Kidney epithelial cell (primary cell): ENCODE data around the gene OSCAR. TPM values are rescaled to one million over a fixed set of nuclear protein-coding genes. Genes with fewer than 3 reads are reported as not detected.

Source experiments
- DNase-seq: peaks from one replicate; pipeline ENCODE4 v3.0.0-alpha.2; 2010; ENCODE audit warnings: low read depth
- H3K27me3 ChIP-seq: 2 replicates; pipeline ENCODE4 v1.6.0; 2011; ENCODE audit warnings: low read length; ENCODE audit not compliant: control insufficient read depth, insufficient read depth
- H3K36me3 ChIP-seq: 2 replicates; pipeline ENCODE4 v1.5.1; 2011; ENCODE audit warnings: low read length; ENCODE audit not compliant: control insufficient read depth, insufficient read depth
- H3K4me3 ChIP-seq: 2 replicates; pipeline ENCODE4 v1.5.1; 2011; ENCODE audit warnings: low read depth, mild to moderate bottlenecking, control low read depth, low read length
- total RNA-seq: library from RNA; depleted of rRNA; stranded (reverse); fragments of >200 nt; gene quantifications from 2 replicates; pipeline ENCODE4 v1.2.3, GENCODE V29; 2015
- TF ChIP-seq, protein P1 (sequence below): IDR thresholded peaks from 2 replicates; pipeline ENCODE4 v1.5.1; 2011; ENCODE audit warnings: mild to moderate bottlenecking, moderate library complexity, low read length, control low read depth, inconsistent platforms; ENCODE audit not compliant: insufficient read depth, poor library complexity, severe bottlenecking

Gene OSCAR
- total RNA-seq, 1 donor from 2014 or later = 22.9 TPM

DNA sequence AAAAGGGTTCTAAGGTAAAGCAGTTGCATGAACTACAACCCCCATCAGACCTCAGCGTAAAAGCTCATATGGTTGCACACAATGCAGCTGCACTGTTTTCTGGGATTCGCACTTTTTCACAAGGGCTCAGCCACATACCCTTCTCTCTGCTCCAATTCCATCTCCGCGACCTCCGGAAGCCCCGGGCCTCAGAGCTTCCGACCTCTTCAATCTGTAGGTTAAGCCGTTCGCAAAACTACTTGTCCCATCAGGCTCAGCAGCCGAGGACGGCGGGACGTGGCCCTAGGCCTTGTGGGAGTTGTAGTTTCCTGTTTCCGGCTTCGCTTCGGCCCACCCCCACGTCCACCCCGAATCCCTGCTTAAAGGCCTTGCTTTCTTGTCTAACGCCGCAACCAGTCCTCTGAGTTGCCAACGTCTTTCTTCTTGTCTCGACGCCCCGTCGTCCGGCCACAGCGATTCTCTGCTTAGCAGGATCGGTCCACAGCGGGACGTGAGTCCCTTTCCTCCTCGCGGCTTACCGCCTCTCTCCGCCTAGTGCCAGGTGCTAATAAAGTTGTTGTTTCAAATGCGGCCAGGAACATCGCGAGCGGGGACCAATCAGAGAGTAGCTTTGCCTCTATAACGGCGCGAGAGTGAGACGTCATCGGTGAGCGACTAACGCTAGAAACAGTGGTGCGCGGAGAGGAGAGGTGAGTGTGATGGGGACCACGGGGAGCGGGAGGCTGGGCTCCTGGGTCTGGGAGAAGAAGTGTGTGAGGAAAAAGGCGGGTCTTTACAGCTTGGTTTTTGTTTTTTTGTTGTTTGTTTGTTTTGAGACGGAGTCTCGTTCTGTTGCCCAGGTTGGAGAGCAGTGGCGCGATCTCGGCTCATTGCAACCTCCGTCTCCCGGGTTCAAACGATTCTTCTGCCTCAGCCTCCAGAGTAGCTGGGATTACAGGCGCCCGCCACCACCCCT is 14.8 kb upstream of the OSCAR start, which contains the start of the genes PRPF31 and TFPT:
TSS of gene PRPF31 (plus strand) at position 646 of the 955 bp plus-strand sequence. CDS start 2,525 bp downstream, outside the sequence.
TSS of gene TFPT (minus strand) at position 549 of the 955 bp plus-strand sequence. CDS start at position 161, 388 bp downstream.
- Histone ChIP-seq H3K4me3 (peak within 1 kb of the TSS; percentile 66), H3K36me3 (peaks cover 3% of the 10 kb centered on the region), H3K27me3 (no peaks in the 10 kb centered on the region)
- DNase-seq = peak; percentile 83
- TF ChIP-seq, protein P1, sequence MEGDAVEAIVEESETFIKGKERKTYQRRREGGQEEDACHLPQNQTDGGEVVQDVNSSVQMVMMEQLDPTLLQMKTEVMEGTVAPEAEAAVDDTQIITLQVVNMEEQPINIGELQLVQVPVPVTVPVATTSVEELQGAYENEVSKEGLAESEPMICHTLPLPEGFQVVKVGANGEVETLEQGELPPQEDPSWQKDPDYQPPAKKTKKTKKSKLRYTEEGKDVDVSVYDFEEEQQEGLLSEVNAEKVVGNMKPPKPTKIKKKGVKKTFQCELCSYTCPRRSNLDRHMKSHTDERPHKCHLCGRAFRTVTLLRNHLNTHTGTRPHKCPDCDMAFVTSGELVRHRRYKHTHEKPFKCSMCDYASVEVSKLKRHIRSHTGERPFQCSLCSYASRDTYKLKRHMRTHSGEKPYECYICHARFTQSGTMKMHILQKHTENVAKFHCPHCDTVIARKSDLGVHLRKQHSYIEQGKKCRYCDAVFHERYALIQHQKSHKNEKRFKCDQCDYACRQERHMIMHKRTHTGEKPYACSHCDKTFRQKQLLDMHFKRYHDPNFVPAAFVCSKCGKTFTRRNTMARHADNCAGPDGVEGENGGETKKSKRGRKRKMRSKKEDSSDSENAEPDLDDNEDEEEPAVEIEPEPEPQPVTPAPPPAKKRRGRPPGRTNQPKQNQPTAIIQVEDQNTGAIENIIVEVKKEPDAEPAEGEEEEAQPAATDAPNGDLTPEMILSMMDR = no peak

DNA sequence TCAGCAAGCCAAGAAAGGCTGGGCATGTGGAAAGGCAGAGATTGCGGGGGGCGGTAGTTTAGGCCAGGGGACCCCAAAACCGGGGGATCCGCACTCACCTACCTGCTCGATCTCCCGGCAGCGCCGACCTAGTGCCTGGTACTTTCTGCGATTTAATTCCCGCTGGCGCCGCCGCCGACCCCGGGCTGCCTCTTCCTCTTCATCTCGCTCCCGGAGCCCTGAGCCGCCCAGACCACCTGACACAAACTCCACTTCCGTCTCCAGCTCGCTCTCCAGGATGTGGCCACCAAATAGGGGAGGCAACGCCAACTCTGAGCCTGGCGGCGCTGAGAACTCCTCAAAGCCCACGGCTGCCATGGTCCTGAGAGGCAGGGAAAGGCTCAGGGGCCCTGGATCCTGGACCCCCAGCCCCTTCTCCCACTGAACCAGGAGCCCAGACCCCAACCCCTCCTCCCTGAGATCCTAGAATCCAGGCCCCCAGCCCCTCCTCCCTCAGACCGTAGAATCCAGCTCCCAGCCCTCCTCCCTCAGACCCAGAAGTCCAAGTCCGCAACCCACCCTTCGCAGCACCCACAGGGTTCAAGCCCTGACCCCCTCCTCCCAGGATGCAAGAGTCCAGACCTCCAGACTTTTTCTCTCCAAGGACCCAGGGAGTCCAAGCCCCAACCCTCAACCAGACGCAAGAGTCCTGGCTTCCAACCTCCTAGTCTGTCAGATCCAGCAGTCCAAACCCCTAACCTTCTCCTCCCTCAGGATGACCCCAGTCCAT is 13.9 kb upstream of the OSCAR start:
- TF ChIP-seq, protein P1 = no peak
- Histone ChIP-seq H3K4me3 (peak overlapping the region; percentile 66), H3K27me3 (no peaks in the 10 kb centered on the region), H3K36me3 (no peaks in the 10 kb centered on the region)
- DNase-seq = no peak

DNA sequence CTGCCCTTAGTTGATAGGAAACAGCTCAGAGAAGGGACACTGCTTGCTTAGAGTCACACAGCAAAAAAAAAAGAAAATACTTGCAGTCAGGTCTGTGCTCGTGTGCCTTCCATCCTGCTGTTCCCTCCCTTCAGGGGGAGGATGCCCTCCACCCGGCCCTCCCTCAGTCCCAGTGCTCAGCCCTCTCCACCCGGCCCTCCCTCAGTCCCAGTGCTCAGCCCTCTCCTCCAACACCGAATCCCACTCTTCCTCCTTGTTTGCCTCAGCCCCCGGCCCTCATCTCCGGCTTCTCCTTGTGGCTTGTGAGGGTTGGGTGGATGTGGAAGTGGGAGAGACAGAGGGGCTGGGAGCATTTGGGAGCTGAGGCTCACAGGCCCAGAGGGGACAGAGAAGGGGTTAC is 9.0 kb upstream of the OSCAR start:
- Histone ChIP-seq H3K27me3 (no peaks in the 10 kb centered on the region), H3K36me3 (peaks cover 2% of the 10 kb centered on the region), H3K4me3 (no peak overlapping the region)
- TF ChIP-seq, protein P1 = no peak
- no peak for DNase-seq

DNA sequence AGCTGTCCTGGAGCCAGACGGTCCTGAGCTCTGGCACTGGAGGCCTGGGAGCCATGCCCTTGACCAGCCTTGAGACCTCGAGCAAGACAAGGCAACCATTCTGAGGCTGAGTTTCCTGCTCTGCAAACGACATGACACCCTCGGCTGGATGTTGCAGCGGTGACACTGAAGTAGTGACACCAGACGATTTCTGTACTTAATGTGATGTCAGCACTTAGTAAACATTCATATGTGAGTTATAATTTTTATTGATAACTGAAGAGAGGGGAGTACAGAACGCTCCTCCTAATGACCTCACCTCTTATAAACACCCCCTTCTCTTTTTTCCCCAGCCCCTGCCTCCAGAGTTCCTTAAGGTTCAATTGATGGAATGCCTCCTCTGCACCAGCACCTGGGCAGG is 7.9 kb upstream of the OSCAR start:
- TF ChIP-seq, protein P1 = no peak
- Histone ChIP-seq H3K36me3 (peaks cover 2% of the 10 kb centered on the region), H3K4me3 (no peak overlapping the region), H3K27me3 (no peaks in the 10 kb centered on the region)
- no peak for DNase-seq

DNA sequence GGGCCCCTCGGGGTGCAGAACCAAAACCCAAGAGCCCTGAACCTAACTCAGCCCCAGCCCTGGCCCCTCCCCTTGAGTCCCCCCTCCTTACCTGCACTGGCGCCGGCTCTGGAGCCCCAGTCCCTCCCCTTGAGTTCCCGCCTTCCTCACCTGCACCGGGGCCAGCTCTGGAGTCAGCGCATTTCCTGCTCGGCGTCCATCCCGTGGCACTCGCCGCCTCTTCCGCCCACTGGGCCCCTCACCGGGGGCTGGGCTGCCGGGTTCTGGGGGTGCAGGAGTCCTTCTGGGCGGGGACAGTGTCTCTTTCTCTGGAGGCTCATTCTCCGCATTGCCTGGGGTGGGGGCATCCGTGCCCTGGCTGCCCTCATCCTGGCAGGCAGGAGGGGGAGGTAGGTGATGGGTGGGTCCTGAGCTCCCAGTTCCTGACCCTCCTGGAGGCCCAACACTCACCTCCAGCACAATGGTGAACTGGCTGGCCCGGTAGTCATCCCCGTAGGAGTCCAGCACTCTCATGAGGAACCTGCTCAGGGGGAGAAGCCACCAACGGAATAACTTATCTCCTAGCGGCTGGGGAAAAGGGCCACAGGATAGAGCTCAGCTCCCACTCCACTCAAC is 7.4 kb upstream of the OSCAR start:
- no peaks in the 10 kb centered on the region for H3K27me3 ChIP-seq
- H3K4me3 ChIP-seq = no peak overlapping the region
- peaks cover 2% of the 10 kb centered on the region for H3K36me3 ChIP-seq
- DNase-seq = no peak
- TF ChIP-seq, protein P1 = no peak
